OCI-LY1 (cell line): ENCODE results near the gene NFU1.
"Not testable (repeated sequence)": the region's sequence is repeated elsewhere in the genome, so short reads cannot be mapped to it uniquely, and the experiment has no call there.

Experiments
- H2AFZ ChIP-seq: fragments of 200-600 bp; sonication (generic), shearing (Covaris generic); 2 replicates; pipeline ENCODE4 v1.6.0; 2014; ENCODE audit warnings: antibody characterized with exemption, mild to moderate bottlenecking, low read length
- H3F3A ChIP-seq: fragments of 200-600 bp; sonication (generic), shearing (Covaris generic); 2 replicates; pipeline ENCODE4 v1.6.0; 2014; ENCODE audit warnings: mild to moderate bottlenecking, antibody characterized with exemption, low read length, moderate library complexity; ENCODE audit not compliant: insufficient read depth
- H3K27ac ChIP-seq: fragments of 200-600 bp; sonication (generic); 2 replicates; pipeline ENCODE4 v1.5.1; 2014; ENCODE audit warnings: low read length, mixed run types, mild to moderate bottlenecking, low read depth; ENCODE audit not compliant: poor library complexity, severe bottlenecking
- H3K27me3 ChIP-seq: fragments of 200-600 bp; sonication (generic); 2 replicates; pipeline ENCODE4 v1.6.0; 2014; ENCODE audit warnings: antibody characterized with exemption, mild to moderate bottlenecking, low read length, moderate library complexity; ENCODE audit not compliant: insufficient read depth
- H3K36me3 ChIP-seq: fragments of 200-600 bp; sonication (generic); 2 replicates; pipeline ENCODE4 v1.6.1; 2014; ENCODE audit warnings: mild to moderate bottlenecking, antibody characterized with exemption, low read length, moderate library complexity, mixed read lengths; ENCODE audit not compliant: insufficient read depth
- H3K4me1 ChIP-seq: fragments of 200-600 bp; sonication (generic); 2 replicates; pipeline ENCODE4 v1.5.1; 2014; ENCODE audit warnings: mild to moderate bottlenecking, low read length, moderate library complexity; ENCODE audit not compliant: insufficient read depth, severe bottlenecking
- H3K4me2 ChIP-seq: fragments of 200-600 bp; sonication (generic), shearing (Covaris generic); 2 replicates; pipeline ENCODE4 v1.6.1; 2014; ENCODE audit warnings: low read length
- H3K4me3 ChIP-seq: fragments of 200-600 bp; sonication (generic); 2 replicates; pipeline ENCODE4 v1.5.1; 2014; ENCODE audit warnings: low read length, low read depth, mild to moderate bottlenecking, mixed read lengths; ENCODE audit not compliant: poor library complexity, severe bottlenecking
- H3K79me2 ChIP-seq: fragments of 200-600 bp; shearing (Covaris generic); 2 replicates; pipeline ENCODE4 v1.6.1; 2016; ENCODE audit warnings: mixed run types, low read length, mixed read lengths; ENCODE audit not compliant: insufficient read depth
- H3K9ac ChIP-seq: fragments of 200-600 bp; sonication (generic), shearing (Covaris generic); 2 replicates; pipeline ENCODE4 v1.6.1; 2014; ENCODE audit warnings: mild to moderate bottlenecking, low read length, mixed read lengths
- H3K9me2 ChIP-seq: fragments of 200-600 bp; sonication (generic), shearing (Covaris generic); 2 replicates; pipeline ENCODE4 v1.6.1; 2014; ENCODE audit warnings: low read depth, mild to moderate bottlenecking, low read length, mixed read lengths
- H3K9me3 ChIP-seq: fragments of 200-600 bp; shearing (Covaris generic); 2 replicates; pipeline ENCODE4 v1.6.1; 2014; ENCODE audit warnings: low read length, mixed read lengths
- H4K20me1 ChIP-seq: fragments of 200-600 bp; sonication (generic), shearing (Covaris generic); 2 replicates; pipeline ENCODE4 v1.6.0; 2016; ENCODE audit warnings: mild to moderate bottlenecking, low read length; ENCODE audit not compliant: insufficient read depth
- EZH2 ChIP-seq: fragments of 200-600 bp; sonication (generic), shearing (Covaris generic); IDR thresholded peaks from 2 replicates; pipeline ENCODE4 v1.8.0; 2017; ENCODE audit warnings: borderline replicate concordance, mixed run types, mild to moderate bottlenecking, antibody characterized with exemption, low read length, moderate library complexity, mixed read lengths
- TF ChIP-seq, protein P1 (sequence below): fragments of 200-600 bp; sonication (generic), shearing (Covaris generic); IDR thresholded peaks from 2 replicates; pipeline ENCODE4 v1.5.1; 2017; ENCODE audit warnings: mild to moderate bottlenecking, antibody characterized with exemption, low read length, moderate library complexity, mixed read lengths

NFU1 gene

DNA sequence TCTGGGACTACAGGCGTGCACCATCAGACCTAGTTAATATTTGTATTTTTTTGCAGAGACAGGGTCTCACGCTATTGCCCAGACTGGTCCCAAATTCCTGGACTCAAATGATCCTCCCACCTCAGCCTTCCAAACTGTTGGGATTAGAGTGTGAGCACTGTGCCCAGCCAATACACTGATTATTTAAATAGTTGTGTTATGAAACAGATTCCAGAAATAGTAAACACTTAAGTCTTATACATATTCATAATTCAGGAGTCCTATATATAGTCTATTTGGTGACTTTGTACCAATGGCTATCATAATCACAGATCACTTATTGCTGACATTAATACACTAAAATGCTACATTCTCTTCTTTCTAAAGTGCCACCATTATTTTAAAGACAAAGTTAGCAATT, 12.8 kb downstream of the NFU1 start:
- no peak overlapping the region for H3K4me2 ChIP-seq
- H3K36me3 ChIP-seq = peaks cover 25% of the 10 kb centered on the region

DNA sequence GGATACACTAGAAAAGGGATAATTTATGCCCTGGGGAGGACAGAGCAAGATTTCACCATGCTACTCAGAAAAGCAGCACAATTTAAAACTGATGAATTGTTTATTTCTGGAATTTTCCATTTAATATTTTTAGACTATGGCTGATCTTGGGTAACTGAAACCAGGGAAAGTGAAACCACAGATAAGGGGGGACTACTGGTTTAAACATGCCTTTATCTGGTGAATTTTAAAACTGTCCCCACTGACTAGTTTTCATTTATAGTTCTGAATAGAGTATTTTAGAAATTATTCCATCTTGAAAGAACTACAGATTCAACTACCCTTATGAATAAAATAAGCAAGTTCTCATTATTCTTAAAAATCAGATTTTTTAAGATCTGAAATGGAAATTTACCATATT, 15.0 kb downstream of the NFU1 start:
- no peak overlapping the region for H3K4me2 ChIP-seq
- no peak overlapping the region for H3K4me3 ChIP-seq
- no peaks in the 10 kb centered on the region for H3K4me1 ChIP-seq
- no peaks in the 10 kb centered on the region for H3K9me2 ChIP-seq
- no peaks in the 10 kb centered on the region for H3K27me3 ChIP-seq
- peaks cover 30% of the 10 kb centered on the region for H3K36me3 ChIP-seq
- H3K9me3 ChIP-seq = no peaks in the 10 kb centered on the region
- H3K27ac ChIP-seq = no peak overlapping the region
- H2AFZ ChIP-seq = no peak overlapping the region
- no peak overlapping the region for H3K9ac ChIP-seq
- no peaks in the 10 kb centered on the region for H3F3A ChIP-seq
- no peak for TF ChIP-seq EZH2
- TF ChIP-seq, protein P1, sequence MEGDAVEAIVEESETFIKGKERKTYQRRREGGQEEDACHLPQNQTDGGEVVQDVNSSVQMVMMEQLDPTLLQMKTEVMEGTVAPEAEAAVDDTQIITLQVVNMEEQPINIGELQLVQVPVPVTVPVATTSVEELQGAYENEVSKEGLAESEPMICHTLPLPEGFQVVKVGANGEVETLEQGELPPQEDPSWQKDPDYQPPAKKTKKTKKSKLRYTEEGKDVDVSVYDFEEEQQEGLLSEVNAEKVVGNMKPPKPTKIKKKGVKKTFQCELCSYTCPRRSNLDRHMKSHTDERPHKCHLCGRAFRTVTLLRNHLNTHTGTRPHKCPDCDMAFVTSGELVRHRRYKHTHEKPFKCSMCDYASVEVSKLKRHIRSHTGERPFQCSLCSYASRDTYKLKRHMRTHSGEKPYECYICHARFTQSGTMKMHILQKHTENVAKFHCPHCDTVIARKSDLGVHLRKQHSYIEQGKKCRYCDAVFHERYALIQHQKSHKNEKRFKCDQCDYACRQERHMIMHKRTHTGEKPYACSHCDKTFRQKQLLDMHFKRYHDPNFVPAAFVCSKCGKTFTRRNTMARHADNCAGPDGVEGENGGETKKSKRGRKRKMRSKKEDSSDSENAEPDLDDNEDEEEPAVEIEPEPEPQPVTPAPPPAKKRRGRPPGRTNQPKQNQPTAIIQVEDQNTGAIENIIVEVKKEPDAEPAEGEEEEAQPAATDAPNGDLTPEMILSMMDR = no peak
- H3K79me2 ChIP-seq = no peaks in the 10 kb centered on the region
- H4K20me1 ChIP-seq = no peaks in the 10 kb centered on the region

More for the DNA sequence above, 12.8 kb downstream of the NFU1 start:
- no peak overlapping the region for H3K27ac ChIP-seq
- H3K79me2 ChIP-seq = no peaks in the 10 kb centered on the region
- H4K20me1 ChIP-seq = no peaks in the 10 kb centered on the region
- no peaks in the 10 kb centered on the region for H3K9me3 ChIP-seq
- H3F3A ChIP-seq = no peaks in the 10 kb centered on the region
- no peak for TF ChIP-seq EZH2
- TF ChIP-seq, protein P1 = no peak
- no peak overlapping the region for H3K9ac ChIP-seq
- no peak overlapping the region for H2AFZ ChIP-seq
- no peaks in the 10 kb centered on the region for H3K27me3 ChIP-seq
- no peaks in the 10 kb centered on the region for H3K9me2 ChIP-seq
- no peaks in the 10 kb centered on the region for H3K4me1 ChIP-seq
- no peak overlapping the region for H3K4me3 ChIP-seq

DNA sequence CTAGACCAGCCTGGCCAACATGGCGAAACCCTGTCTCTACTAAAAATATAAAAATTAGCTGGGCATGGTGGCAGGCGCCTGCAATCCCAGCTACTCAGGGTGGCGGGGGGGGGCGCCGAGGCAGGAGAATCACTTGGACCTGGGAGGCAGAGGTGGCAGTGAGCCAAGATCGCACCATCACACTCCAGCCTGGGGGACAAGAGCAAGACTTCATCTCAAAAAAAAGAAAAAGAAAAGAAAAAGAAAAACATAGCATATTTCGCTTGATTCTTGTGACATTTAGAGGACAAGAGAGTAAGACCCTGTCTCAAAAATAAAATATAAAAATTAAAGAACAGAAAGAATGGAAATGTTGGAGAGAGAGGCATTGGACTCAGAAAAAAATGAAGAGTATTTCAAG, 18.1 kb downstream of the NFU1 start:
- H3F3A ChIP-seq, H3K27ac ChIP-seq, H3K27me3 ChIP-seq, H3K9me2 ChIP-seq, H3K4me2 ChIP-seq, H3K79me2 ChIP-seq, H3K4me1 ChIP-seq, H3K9me3 ChIP-seq, H4K20me1 ChIP-seq, H3K4me3 ChIP-seq, H2AFZ ChIP-seq, H3K9ac ChIP-seq: not testable (repeated sequence)
- peaks cover 20% of the 10 kb centered on the region for H3K36me3 ChIP-seq

DNA sequence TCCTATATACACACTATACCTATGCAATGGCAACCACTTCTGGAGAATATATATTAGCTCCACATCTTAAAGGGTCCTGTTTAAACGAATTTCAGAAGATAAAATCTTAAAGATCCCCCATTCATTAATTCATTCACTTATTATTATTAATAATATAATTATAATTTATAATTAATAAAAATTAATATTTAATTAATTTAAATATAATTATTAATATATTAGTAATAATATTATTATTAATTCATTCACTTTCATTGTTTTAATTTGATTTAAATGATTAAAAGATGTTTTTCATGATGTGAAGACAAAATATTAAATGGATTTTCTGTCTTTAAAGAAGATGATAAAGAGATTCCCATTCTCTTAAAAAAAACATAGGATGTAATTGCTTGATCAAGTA, 21.1 kb downstream of the NFU1 start:
- Histone ChIP-seq H3K27ac (no peak overlapping the region), H3F3A (0 out of 2 replicates have a peak, but pooled peaks cover 4% of the 10 kb centered on the region), H4K20me1 (no peaks in the 10 kb centered on the region), H3K27me3 (no peaks in the 10 kb centered on the region), H3K9me2 (no peaks in the 10 kb centered on the region), H3K79me2 (no peaks in the 10 kb centered on the region), H3K36me3 (peaks cover 30% of the 10 kb centered on the region), H3K4me2 (no peak overlapping the region), H3K4me1 (no peaks in the 10 kb centered on the region), H3K9me3 (no peaks in the 10 kb centered on the region), H3K9ac (no peak overlapping the region), H3K4me3 (no peak overlapping the region), H2AFZ (no peak overlapping the region)
- no peak for TF ChIP-seq EZH2
- TF ChIP-seq, protein P1 = no peak
